GM03348 (cell line): ENCODE measurements around the gene LNX1.
A peak's percentile ranks its signal among the peaks of the same experiment; 100 is the strongest.

Experiments
- DNase-seq: peaks from one replicate; pipeline ENCODE4 v3.0.0; 2012; ENCODE audit warnings: low spot score

LNX1 gene

GRCh38 chr4:53599632-53600031 lies 8.3 kb upstream of the LNX1 start:
- DNase-seq = no peak

- no peak for DNase-seq
Observed at GRCh38 chr4:53598901-53599300, 7.6 kb upstream of the LNX1 start.

DNA sequence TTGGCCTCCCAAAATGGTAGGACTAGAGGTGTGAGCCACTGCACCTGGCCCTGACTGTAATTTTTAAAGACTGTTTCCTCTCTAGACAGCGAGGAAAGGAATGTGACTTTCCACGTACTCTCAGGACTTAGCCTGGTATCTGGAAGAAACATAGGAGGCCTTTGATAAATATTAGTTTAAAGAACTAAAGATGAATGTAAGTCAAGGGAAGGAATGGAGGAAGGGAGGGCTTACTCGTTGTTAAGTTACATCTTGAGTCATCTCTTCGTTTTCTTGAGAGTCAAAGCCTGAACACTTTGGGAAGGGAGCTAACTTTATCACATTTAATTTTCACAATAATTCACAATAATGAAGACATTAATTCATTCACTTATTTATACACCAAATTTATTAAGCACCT lies 7.2 kb upstream of the LNX1 start:
- DNase-seq = no peak

DNA sequence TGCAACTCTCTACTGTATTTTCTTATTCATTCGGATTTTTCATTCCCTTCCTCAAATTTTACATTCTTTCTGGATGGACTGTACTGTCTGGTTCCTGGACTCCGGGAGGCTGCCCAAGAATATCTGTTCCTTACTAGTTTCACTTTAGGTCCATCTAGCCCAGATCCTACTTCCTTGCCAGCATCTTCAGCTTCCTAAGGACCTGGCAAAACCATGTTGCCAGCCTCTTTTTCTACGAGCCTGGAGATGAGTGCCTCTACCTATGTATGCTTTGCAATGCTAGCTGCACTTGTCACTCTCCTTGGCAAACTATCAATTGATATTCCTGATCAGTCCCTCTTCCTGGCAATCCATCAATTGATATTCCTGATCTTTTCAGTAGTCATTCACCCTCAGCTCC lies 5.6 kb upstream of the LNX1 start:
- no peak for DNase-seq

GRCh38 chr4:53595834-53596233 lies 4.5 kb upstream of the LNX1 start:
- DNase-seq = no peak

- no peak for DNase-seq
Observed at GRCh38 chr4:53595204-53595603, 3.9 kb upstream of the LNX1 start.

DNA sequence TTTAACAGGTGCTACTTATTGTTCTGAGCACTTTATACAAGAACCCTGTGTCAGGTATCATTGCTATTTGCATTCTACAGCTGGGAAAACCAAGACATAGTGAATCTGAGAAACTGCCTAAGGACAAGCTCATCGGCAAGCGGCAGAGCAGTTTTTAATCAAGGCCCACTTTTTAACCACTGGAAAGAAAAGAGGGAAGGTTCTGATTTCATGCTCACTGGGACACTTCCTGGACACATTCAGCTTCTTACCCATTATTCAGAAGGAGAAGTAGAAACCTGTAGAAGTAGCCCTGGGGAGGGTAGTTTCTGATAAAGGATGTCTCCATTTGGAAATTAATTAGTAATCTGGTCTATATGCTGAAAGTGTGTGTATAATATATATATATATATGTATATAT lies 2.5 kb upstream of the LNX1 start:
- no peak for DNase-seq

GRCh38 chr4:53592686-53593501 lies 1.6 kb upstream of the LNX1 start:
- DNase-seq = no peak

DNA sequence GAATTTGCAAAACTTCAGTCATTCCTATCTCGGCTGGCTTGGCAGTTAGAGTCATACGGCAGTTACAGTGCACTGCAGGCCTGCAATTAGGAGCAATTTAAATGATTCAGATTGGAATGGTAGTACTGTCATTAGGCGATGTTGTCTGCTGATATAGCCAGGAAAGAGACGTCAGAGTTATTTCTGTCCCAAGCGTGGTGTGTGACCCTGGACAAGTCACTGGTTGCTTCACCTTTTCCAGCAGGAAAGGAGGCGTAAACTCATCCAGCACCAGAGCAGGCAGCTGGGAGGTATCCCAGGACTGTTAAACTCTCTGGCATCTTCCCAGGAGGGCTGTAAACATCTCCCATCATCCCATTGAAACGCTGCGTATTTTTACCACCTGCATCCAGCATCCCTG lies 836 bp upstream of the LNX1 start:
- DNase-seq = no peak

DNA sequence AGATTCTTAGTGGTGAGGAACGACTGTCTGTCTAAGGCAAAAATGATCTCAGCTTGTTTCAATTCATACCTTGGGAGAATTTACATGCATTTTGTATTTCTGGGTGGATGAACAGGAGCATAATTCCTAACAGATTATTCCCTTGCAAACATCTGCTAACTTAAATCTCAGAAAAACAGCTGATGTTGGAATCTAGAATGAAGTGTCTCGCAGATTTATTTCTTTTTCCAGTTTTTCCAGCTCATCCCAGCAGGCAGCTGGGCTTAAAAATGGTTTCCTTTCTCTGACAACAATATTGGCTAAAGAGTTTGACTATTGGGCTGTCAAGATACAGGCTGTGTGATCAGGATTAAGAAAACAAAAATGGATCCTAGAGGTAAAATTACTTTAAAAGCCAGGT lies 1.1 kb downstream of the LNX1 start:
- no peak for DNase-seq

- no peak for DNase-seq
Observed at GRCh38 chr4:53589511-53589910, 1.8 kb downstream of the LNX1 start.

- DNase-seq = no peak
Observed at GRCh38 chr4:53587135-53587534, 4.2 kb downstream of the LNX1 start.

GRCh38 chr4:53586121-53586816 lies 5.0 kb downstream of the LNX1 start:
- DNase-seq = peak; percentile 75

- no peak for DNase-seq
Observed at GRCh38 chr4:53584658-53585057, 6.6 kb downstream of the LNX1 start.

GRCh38 chr4:53583513-53583912 lies 7.8 kb downstream of the LNX1 start:
- no peak for DNase-seq

DNA sequence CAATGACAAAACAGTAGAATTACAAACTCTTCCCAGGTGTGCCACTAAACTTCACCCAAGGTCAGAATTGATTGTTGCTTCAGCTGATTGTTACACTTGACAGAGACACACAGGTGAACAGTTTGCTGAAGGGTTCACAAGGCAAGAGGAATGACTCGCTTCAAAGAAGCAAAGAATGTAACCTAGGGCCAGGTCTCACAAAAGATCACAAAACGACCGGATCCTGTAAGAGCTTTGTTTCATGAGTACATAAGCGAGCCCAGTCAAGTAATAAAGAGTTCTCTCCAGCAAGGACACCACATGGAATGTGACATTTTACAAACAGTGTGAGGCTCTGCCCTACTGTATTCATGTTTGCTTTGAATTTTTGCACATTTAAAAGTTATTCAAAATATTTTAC lies 9.1 kb downstream of the LNX1 start:
- no peak for DNase-seq

GRCh38 chr4:53580274-53580673 lies 11.0 kb downstream of the LNX1 start:
- no peak for DNase-seq

DNA sequence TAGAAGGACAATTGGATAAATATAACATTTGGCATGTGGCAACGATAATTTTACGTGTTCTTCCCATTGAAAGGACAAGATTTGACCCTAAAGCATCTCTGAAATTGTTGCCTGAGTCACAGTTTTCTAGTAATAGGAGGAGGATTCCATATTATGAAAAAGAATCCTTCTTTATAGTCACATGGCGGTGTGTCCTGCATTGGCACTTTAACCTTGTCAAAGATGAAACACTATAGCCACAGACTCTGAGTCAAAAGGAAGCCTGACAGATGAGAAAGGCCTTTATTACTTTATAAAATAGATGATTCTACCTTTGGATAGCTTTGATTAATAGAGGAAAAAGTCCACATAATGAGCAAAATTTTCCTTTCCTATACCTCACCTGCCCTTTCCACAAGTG lies 11.5 kb downstream of the LNX1 start:
- no peak for DNase-seq

GRCh38 chr4:53576676-53577372 lies 14.5 kb downstream of the LNX1 start:
- no peak for DNase-seq

GRCh38 chr4:53576071-53576617 lies 15.1 kb downstream of the LNX1 start:
- no peak for DNase-seq

DNA sequence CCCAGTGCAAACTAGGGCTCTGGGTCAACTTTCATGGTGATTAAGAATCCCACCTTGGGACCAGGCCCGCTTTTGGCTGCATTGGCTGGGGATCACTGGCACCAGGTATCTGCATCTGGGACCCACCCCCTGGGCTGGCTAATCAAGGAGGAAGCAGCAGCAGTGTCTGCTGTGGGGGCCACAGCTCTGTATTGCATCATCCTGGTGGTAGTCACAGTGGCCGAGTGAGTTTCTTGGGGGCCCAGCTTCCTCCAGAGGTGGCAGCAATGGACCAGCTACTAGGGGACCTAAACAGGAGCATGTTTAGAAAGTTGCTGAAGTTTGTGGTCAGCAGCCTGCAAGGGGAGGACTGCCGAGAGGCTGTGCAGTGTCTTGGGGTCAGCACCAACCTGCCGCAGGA lies 15.7 kb downstream of the LNX1 start:
- no peak for DNase-seq

DNA sequence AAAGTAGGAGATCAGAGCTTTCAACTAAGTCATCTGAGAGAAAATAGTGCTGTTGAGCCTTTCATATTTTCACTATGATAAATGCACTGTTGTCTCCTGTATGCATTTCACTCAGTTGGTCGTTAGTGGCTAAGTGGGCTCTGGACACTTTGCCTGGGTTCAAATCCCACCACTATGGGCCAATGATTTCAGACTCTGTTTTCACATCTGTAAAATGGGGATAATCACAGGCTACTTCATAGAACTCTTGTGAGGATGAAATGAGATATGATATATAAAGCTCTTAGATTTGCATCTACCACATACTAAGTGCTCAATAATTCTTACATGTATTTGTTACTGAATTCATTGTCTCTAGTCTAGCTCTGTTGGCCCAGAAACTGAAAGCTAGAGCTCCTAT lies 16.8 kb downstream of the LNX1 start:
- no peak for DNase-seq

GRCh38 chr4:53573696-53574095 lies 17.6 kb downstream of the LNX1 start:
- no peak for DNase-seq
